Fibroblast of villous mesenchyme (primary cell): ENCODE data around the gene LCN15. TPM values are rescaled to one million over a fixed set of nuclear protein-coding genes. Genes with fewer than 3 reads are reported as not detected.

Source experiments
- DNase-seq: peaks from one replicate; pipeline ENCODE4 v3.0.0-alpha.2; 2010; ENCODE audit warnings: low read depth
- H3K4me3 ChIP-seq: 2 replicates; pipeline ENCODE4 v1.5.1; 2011; ENCODE audit warnings: low read depth, mild to moderate bottlenecking, low read length
- total RNA-seq: library from RNA; depleted of rRNA; stranded (reverse); fragments of >200 nt; gene quantifications from 2 replicates; pipeline ENCODE4 v1.2.3, GENCODE V29; 2012
- TF ChIP-seq, protein P1 (sequence below): IDR thresholded peaks from 2 replicates; pipeline ENCODE4 v1.5.1; 2012; ENCODE audit warnings: low read depth, mild to moderate bottlenecking, low read length; ENCODE audit not compliant: insufficient read depth

Gene LCN15
- total RNA-seq, 1 donor: not detected

DNA sequence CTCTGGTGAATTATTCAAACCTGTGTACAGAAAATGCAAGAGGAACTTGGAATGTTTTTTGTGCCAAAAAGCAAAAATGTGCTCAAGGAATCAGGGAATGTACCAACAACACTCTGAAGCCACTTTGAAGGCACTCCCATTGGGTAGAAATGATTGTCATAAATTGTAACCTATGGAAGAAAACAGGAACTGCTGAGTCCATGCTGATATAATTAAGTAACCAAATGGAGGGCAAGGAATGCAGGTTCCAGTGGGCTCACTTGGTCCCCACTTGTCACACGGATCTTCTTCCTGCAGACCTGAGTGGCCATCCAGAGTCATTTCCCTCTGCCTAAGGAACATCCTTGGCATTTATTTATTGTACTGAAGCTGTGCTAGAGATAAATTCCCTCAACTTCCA, 13.1 kb downstream of the LCN15 start:
- no peak for DNase-seq
- TF ChIP-seq, protein P1, sequence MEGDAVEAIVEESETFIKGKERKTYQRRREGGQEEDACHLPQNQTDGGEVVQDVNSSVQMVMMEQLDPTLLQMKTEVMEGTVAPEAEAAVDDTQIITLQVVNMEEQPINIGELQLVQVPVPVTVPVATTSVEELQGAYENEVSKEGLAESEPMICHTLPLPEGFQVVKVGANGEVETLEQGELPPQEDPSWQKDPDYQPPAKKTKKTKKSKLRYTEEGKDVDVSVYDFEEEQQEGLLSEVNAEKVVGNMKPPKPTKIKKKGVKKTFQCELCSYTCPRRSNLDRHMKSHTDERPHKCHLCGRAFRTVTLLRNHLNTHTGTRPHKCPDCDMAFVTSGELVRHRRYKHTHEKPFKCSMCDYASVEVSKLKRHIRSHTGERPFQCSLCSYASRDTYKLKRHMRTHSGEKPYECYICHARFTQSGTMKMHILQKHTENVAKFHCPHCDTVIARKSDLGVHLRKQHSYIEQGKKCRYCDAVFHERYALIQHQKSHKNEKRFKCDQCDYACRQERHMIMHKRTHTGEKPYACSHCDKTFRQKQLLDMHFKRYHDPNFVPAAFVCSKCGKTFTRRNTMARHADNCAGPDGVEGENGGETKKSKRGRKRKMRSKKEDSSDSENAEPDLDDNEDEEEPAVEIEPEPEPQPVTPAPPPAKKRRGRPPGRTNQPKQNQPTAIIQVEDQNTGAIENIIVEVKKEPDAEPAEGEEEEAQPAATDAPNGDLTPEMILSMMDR: no peak

DNA sequence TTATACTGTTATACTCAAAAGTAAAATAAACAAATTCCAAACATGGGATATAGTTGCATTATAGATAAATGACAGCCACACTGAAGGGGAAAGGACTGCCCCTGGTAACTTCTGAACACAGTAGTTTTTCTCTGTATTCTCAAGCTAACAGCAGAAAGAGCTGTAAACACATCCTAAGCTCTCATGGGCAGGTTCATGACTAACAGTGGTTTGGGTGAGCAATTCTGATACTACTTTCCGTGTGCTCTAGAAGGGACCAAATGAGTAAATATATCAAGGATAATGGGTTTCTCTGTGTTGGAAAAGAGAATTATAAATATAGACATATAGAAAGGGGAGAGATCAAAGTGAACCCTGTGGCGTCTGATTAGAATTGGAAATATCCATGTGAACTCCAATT, 13.8 kb downstream of the LCN15 start:
- no peak overlapping the region for H3K4me3 ChIP-seq
- DNase-seq: no peak
- TF ChIP-seq, protein P1: no peak

More for the DNA sequence above, 13.1 kb downstream of the LCN15 start:
- H3K4me3 ChIP-seq: no peak overlapping the region

DNA sequence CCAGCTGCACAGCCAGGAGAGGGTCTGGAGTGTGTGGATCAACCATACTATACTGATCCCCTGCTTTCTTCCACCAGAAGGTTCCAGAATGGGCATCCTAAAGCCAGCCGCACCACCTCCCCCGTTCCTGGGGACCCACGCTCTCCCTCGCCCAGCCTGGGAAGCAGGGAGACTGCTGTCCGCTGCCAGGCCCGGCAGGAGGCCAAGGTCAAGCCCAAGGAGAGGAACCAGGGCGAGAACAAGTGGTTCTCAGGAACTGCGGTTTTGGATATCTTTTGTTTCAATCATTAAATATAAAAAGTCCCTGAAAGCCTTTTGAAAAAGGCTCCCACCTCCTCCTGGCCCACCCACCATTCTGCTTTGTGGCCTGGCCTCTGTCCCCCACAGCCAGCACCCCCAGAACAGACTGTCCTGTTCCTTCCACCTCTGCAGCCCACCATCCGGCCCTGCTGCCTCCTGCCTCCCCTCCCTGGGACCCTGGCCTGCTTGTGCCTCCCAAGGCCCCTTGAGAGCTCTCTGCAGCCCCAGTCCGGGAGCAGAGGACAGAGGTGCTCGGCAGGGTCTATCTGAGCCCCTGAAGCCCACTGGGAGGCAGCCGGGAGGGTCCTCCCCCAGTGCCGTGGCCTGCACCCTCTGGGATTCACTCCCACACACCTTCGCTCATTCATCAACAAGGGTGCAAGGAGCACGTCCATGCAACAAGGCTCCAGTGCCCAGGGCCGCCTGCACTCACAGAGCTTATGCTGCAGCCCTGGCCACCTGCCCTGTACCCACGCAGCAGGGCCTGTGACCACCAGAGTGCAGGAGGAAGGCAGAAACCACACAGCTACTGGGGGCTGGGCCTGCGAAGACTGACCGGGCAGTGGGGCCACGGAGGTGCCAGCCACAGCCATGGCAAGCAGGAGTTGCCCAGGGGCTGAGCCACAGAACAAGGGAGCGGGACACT, 15.4 kb downstream of the LCN15 start:
- no peak for DNase-seq
- H3K4me3 ChIP-seq: no peak overlapping the region
- TF ChIP-seq, protein P1: no peak

DNA sequence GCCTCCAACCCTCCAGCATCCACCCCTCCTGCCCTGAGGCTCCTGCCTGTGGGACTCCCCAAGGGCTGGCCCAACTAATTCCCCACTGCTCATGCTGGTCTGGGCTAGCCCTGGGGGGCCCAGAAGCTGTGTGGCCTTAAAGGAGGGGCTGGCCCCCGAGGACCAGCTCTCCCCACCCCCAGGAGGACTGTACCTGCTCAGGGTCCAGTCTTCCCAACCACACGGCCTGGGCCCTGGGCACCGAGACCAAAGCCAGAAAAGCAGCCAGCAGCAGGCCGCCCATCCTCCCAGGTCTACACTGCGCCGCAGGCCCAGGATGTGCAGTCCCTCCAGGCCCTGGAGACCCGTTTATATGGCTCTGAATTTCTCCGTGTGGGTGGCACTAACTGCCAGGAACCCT, 16.1 kb downstream of the LCN15 start, which contains the start of gene LCN6:
LCN6 (minus strand) TSS at position 325 of the 400 bp plus-strand sequence; CDS start at position 283, 42 bp downstream.
- TF ChIP-seq, protein P1: no peak

DNA sequence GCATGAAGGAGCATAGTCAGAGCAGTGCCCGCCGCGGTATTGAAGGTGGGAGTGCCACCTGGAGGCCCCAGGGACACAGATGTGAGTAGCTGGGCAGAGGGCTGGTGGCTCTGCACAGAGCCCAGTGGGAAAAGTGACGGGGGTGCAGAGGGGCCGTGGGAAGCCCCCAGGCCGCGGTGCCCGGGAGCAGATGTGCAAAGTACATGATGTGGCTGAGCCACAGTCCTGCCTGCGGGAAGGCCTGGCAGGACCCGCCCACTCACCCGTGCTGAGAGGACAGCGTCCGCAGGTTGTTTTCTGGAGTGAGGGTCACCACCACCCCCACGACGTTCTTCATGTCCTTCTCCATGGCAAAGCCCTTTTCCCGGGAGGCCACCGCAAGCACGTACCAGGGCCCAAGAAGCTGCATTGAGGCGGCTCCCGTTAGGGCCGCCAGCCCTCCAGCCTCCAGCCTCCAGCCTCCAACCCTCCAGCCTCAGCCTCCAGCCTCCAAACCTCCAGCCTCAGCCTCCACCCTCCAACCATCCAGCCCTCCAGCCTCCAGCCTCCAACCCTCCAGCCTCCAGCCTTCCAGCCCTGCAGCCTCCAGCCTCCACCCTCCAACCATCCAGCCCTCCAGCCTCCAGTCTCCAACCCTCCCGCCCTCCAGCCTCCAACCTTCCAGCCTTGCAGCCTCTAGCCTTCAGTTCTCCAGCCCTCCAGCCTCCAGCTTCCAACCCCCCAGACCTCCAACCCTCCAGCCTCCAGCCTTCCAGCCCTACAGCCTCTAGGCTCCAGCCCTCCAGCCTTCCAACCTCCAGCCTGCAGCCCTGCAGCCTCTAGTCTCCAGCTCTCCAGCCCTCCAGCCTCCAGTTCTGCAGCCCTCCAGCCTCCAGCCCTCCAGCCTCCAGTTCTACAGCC, 16.9 kb downstream of the LCN15 start:
- TF ChIP-seq, protein P1: no peak
- H3K4me3 ChIP-seq: no peak overlapping the region
- no peak for DNase-seq

More for the DNA sequence above, 16.1 kb downstream of the LCN15 start, which contains the start of gene LCN6:
- no peak within 1 kb of the TSS for H3K4me3 ChIP-seq
- DNase-seq: no peak

DNA sequence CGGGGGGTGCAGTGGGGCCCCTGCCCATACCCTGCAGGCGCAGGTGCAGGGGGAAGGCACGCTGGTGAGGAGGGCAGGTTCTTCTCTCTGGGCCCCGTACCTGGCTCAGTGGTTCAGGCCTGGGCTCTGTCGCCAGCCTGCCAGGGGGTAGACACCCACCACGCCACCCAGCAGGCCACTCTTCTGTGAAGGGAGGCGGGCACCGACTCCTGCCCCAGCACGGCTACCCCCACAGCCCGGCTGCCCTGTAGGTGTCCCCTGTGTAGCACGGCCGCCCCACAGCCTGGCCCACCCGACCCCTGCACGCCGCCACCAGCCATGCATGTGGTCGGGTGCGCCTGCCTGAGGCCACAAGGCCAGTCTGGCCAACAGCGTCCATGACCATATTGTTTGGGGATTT, 17.7 kb downstream of the LCN15 start:
- H3K4me3 ChIP-seq: no peak overlapping the region
- TF ChIP-seq, protein P1: no peak
- no peak for DNase-seq
